WTC11 (cell line): Measurements from ENCODE around the gene DBNL.
"Not testable (repeated sequence)": the region's sequence is repeated elsewhere in the genome, so short reads cannot be mapped to it uniquely, and the experiment has no call there.

Experiments used
- ATF2 ChIP-seq: sonication (generic); formaldehyde crosslinking; IDR thresholded peaks from 2 replicates; pipeline ENCODE4 v1.8.1; 2022; ENCODE audit warnings: low read depth, missing genetic modification reagents, borderline replicate concordance
- CTCF ChIP-seq: fragments of 200-600 bp; IDR thresholded peaks from 2 replicates; pipeline ENCODE4 v1.8.0; 2022; ENCODE audit warnings: antibody characterized with exemption
- FOXP1 ChIP-seq: sonication (generic); formaldehyde crosslinking; IDR thresholded peaks from 2 replicates; pipeline ENCODE4 v1.8.0; 2022; ENCODE audit warnings: missing genetic modification reagents, mild to moderate bottlenecking, moderate library complexity, borderline replicate concordance
- TP53 ChIP-seq: sonication (generic); formaldehyde crosslinking; IDR thresholded peaks from 2 replicates; pipeline ENCODE4 v1.8.1; 2023; ENCODE audit warnings: mild to moderate bottlenecking, missing genetic modification reagents
- ZNF416 ChIP-seq: fragments of 250-450 bp; sonication (Bioruptor Pico); IDR thresholded peaks from 2 replicates; pipeline ENCODE4 v1.9.0; 2021; ENCODE audit warnings: mild to moderate bottlenecking, inconsistent platforms

- TF ChIP-seq ATF2; TP53 (CRISPR knock-in tag); CTCF; ZNF416 (CRISPR knock-in tag); FOXP1 (CRISPR knock-in tag): not testable (repeated sequence)
Observed at GRCh38 chr7:44032031-44032430, 12.5 kb upstream of the DBNL start.
